ENCODE data around the gene ATP8A2.

ATP8A2 gene

GRCh38 chr13:25733696-25734435 is 362.1 kb downstream of the ATP8A2 start:
- DNase-seq = no peak

- peak; percentile 74 for DNase-seq
Measured at GRCh38 chr13:25738342-25739196, 366.8 kb downstream of the ATP8A2 start.

- no peak for DNase-seq
Measured at GRCh38 chr13:25739376-25739775, 367.6 kb downstream of the ATP8A2 start.

GRCh38 chr13:25741796-25742195 is 370.0 kb downstream of the ATP8A2 start:
- no peak for DNase-seq

- no peak for DNase-seq
Measured at GRCh38 chr13:25742220-25742619, 370.4 kb downstream of the ATP8A2 start.

GRCh38 chr13:25743421-25743820 is 371.6 kb downstream of the ATP8A2 start:
- no peak for DNase-seq

- peak; percentile 57 for DNase-seq
Measured at GRCh38 chr13:25744178-25744577, 372.4 kb downstream of the ATP8A2 start.

- no peak for DNase-seq
Measured at GRCh38 chr13:25746131-25746530, 374.4 kb downstream of the ATP8A2 start.

- no peak for DNase-seq
Measured at GRCh38 chr13:25752957-25753551, 381.3 kb downstream of the ATP8A2 start.

GRCh38 chr13:25753976-25754375 is 382.2 kb downstream of the ATP8A2 start:
- DNase-seq = no peak

GRCh38 chr13:25756251-25756650 is 384.5 kb downstream of the ATP8A2 start:
- DNase-seq = no peak

GRCh38 chr13:25756912-25757311 is 385.1 kb downstream of the ATP8A2 start:
- DNase-seq = peak; percentile 31

GRCh38 chr13:25761041-25761440 is 389.3 kb downstream of the ATP8A2 start:
- DNase-seq = no peak

GRCh38 chr13:25762281-25762680 is 390.5 kb downstream of the ATP8A2 start:
- DNase-seq = no peak

GRCh38 chr13:25762795-25763377 is 391.1 kb downstream of the ATP8A2 start:
- no peak for DNase-seq

- no peak for DNase-seq
Measured at GRCh38 chr13:25764378-25764777, 392.6 kb downstream of the ATP8A2 start.

- no peak for DNase-seq
Measured at GRCh38 chr13:25765266-25765665, 393.5 kb downstream of the ATP8A2 start.

GRCh38 chr13:25766576-25766975 is 394.8 kb downstream of the ATP8A2 start:
- DNase-seq = no peak

GRCh38 chr13:25766991-25767390 is 395.2 kb downstream of the ATP8A2 start:
- no peak for DNase-seq

- no peak for DNase-seq
Measured at GRCh38 chr13:25768376-25768775, 396.6 kb downstream of the ATP8A2 start.

GRCh38 chr13:25768838-25769237 is 397.1 kb downstream of the ATP8A2 start:
- DNase-seq = no peak

GRCh38 chr13:25770601-25771000 is 398.8 kb downstream of the ATP8A2 start:
- no peak for DNase-seq

GRCh38 chr13:25771202-25771601 is 399.4 kb downstream of the ATP8A2 start:
- DNase-seq = no peak
